Body of pancreas (tissue), 4 donors: ENCODE results near the gene CACNA1F.

ENCODE experiments used
- POLR2A ChIP-seq, 3 donors: fragments of 450-650 bp; IDR thresholded peaks; one replicate each; pipeline ENCODE4 v1.6.1; 2016; ENCODE audit warnings: antibody characterized with exemption in 3 of 3, mild to moderate bottlenecking in 2 of 3
- TF ChIP-seq, protein P1 (sequence below), 7 experiments: fragments of 450-650 bp in 4 of 7; fragments of 200-600 bp in 3 of 7; sonication (generic) in 3 of 7; IDR thresholded peaks; one replicate each; pipeline ENCODE4 v1.5.1; 2016 to 2019; ENCODE audit warnings: antibody characterized with exemption in 7 of 7

DNA sequence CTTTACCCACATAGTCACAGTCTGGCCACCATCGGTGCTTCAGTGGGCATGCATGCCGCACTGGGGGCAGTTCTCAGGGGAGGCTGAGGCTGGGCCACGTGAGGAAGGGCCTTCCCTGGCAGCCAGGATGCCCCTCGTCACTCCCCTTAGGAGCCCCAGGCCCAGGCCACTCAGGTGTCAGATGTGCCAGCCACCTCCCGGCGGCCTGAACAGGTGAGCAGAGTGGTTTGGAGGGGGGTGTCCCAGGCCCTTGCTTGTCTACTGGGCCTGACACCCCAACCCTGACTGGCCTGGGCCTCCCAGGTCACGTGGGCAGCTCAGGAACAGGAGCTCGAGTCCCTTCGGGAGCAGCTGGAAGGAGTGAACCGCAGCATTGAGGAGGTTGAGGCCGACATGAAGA is 14.2 kb upstream of the CACNA1F start:
- TF ChIP-seq, protein P1, sequence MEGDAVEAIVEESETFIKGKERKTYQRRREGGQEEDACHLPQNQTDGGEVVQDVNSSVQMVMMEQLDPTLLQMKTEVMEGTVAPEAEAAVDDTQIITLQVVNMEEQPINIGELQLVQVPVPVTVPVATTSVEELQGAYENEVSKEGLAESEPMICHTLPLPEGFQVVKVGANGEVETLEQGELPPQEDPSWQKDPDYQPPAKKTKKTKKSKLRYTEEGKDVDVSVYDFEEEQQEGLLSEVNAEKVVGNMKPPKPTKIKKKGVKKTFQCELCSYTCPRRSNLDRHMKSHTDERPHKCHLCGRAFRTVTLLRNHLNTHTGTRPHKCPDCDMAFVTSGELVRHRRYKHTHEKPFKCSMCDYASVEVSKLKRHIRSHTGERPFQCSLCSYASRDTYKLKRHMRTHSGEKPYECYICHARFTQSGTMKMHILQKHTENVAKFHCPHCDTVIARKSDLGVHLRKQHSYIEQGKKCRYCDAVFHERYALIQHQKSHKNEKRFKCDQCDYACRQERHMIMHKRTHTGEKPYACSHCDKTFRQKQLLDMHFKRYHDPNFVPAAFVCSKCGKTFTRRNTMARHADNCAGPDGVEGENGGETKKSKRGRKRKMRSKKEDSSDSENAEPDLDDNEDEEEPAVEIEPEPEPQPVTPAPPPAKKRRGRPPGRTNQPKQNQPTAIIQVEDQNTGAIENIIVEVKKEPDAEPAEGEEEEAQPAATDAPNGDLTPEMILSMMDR (IDR thresholded peaks at IDR 0.05), result no peak
- TF ChIP-seq POLR2A (IDR thresholded peaks at IDR 0.05), result no peak
